Measurements from ENCODE around the gene MPC2.
"Not testable (repeated sequence)": the region's sequence is repeated elsewhere in the genome, so short reads cannot be mapped to it uniquely, and the experiment has no call there.

The MPC2 gene

GRCh38 chr1:167887187-167887586 lies 49.7 kb downstream of the MPC2 start:
- not testable (repeated sequence) for H2AFZ ChIP-seq (ENCODE audit: insufficient read depth, low read length, poor library complexity); H3K27me3 ChIP-seq (ENCODE audit: insufficient read depth, low read length); H3K4me3 ChIP-seq (ENCODE audit: low read depth, low read length); H3K79me1 ChIP-seq (ENCODE audit: low read length); H3K79me2 ChIP-seq (ENCODE audit: control insufficient read depth, insufficient read depth, low read length, poor library complexity); H3K36me3 ChIP-seq (ENCODE audit: control insufficient read depth in 1 of 2, insufficient read depth in 2 of 2, low read length in 2 of 2); H2BK120ac ChIP-seq (ENCODE audit: insufficient read depth, low read length, poor library complexity); H3K27ac ChIP-seq (ENCODE audit: low read depth, low read length); H2AK5ac ChIP-seq (ENCODE audit: low read length); H4K91ac ChIP-seq (ENCODE audit: low read depth, low read length); H2BK12ac ChIP-seq (ENCODE audit: low read length); H3K4me1 ChIP-seq (ENCODE audit: control insufficient read depth in 1 of 2, insufficient read depth in 2 of 2, low read length in 2 of 2); H4K8ac ChIP-seq (ENCODE audit: low read depth, low read length); H3K9me3 ChIP-seq (ENCODE audit: insufficient read depth, low read depth, low read length); H3K4ac ChIP-seq (ENCODE audit: low read depth, low read length); H3K4me2 ChIP-seq (ENCODE audit: low read length); H3K9ac ChIP-seq (ENCODE audit: low read length); DNase-seq; H3K23ac ChIP-seq (ENCODE audit: low read length); H3K14ac ChIP-seq (ENCODE audit: low read length); H4K12ac ChIP-seq (ENCODE audit: low read depth, low read length); H2BK5ac ChIP-seq (ENCODE audit: low read depth, low read length, poor library complexity); H3K18ac ChIP-seq (ENCODE audit: low read length)
- WGBS (ENCODE audit: extremely low coverage, insufficient coverage, insufficient read length): no CpG with 5 or more reads among the region's 2 CpGs

GRCh38 chr1:167882376-167882775 lies 54.5 kb downstream of the MPC2 start:
- no peak overlapping the region for H3K23ac ChIP-seq (ENCODE audit: low read length)
- no peak overlapping the region for H2AK5ac ChIP-seq (ENCODE audit: low read length)
- H2AFZ ChIP-seq (ENCODE audit: insufficient read depth, low read length, poor library complexity): no peak overlapping the region
- H3K4me3 ChIP-seq (ENCODE audit: low read depth, low read length): no peak overlapping the region
- no peak overlapping the region for H4K91ac ChIP-seq (ENCODE audit: low read depth, low read length)
- H3K9me3 ChIP-seq (ENCODE audit: insufficient read depth, low read depth, low read length): no peaks in the 10 kb centered on the region
- peaks cover 2% of the 10 kb centered on the region for H3K79me1 ChIP-seq (ENCODE audit: low read length)
- H2BK120ac ChIP-seq (ENCODE audit: insufficient read depth, low read length, poor library complexity): no peak overlapping the region
- H3K4me2 ChIP-seq (ENCODE audit: low read length): no peak overlapping the region
- no peak for DNase-seq
- H3K27ac ChIP-seq (ENCODE audit: low read depth, low read length): no peak overlapping the region
- H3K14ac ChIP-seq (ENCODE audit: low read length): no peak overlapping the region
- H3K36me3 ChIP-seq (ENCODE audit: control insufficient read depth in 1 of 2, insufficient read depth in 2 of 2, low read length in 2 of 2): peaks cover 4 to 11% of the 10 kb centered on the region in 2 experiments
- no peak overlapping the region for H3K4ac ChIP-seq (ENCODE audit: low read depth, low read length)
- WGBS (ENCODE audit: extremely low coverage, insufficient coverage, insufficient read length): no CpG with 5 or more reads among the region's 8 CpGs
- H2BK12ac ChIP-seq (ENCODE audit: low read length): no peak overlapping the region
- H4K12ac ChIP-seq (ENCODE audit: low read depth, low read length): no peak overlapping the region
- no peak overlapping the region for H2BK5ac ChIP-seq (ENCODE audit: low read depth, low read length, poor library complexity)
- peaks cover 0 to 3% of the 10 kb centered on the region in 2 experiments for H3K4me1 ChIP-seq (ENCODE audit: control insufficient read depth in 1 of 2, insufficient read depth in 2 of 2, low read length in 2 of 2)
- no peaks in the 10 kb centered on the region for H3K27me3 ChIP-seq (ENCODE audit: insufficient read depth, low read length)
- no peak overlapping the region for H4K8ac ChIP-seq (ENCODE audit: low read depth, low read length)
- no peak overlapping the region for H3K9ac ChIP-seq (ENCODE audit: low read length)
- peaks cover 3% of the 10 kb centered on the region for H3K79me2 ChIP-seq (ENCODE audit: control insufficient read depth, insufficient read depth, low read length, poor library complexity)
- no peak overlapping the region for H3K18ac ChIP-seq (ENCODE audit: low read length)

- no peak overlapping the region for H4K91ac ChIP-seq (ENCODE audit: low read depth, low read length)
- H3K14ac ChIP-seq (ENCODE audit: low read length): no peak overlapping the region
- no peak overlapping the region for H2BK5ac ChIP-seq (ENCODE audit: low read depth, low read length, poor library complexity)
- peaks cover 4% of the 10 kb centered on the region for H3K79me2 ChIP-seq (ENCODE audit: control insufficient read depth, insufficient read depth, low read length, poor library complexity)
- no peak overlapping the region for H4K8ac ChIP-seq (ENCODE audit: low read depth, low read length)
- no peak overlapping the region for H3K23ac ChIP-seq (ENCODE audit: low read length)
- no peaks in the 10 kb centered on the region for H3K27me3 ChIP-seq (ENCODE audit: insufficient read depth, low read length)
- DNase-seq: no peak
- H3K79me1 ChIP-seq (ENCODE audit: low read length): peaks cover 2% of the 10 kb centered on the region
- no peak overlapping the region for H3K18ac ChIP-seq (ENCODE audit: low read length)
- H3K4ac ChIP-seq (ENCODE audit: low read depth, low read length): peak overlapping the region; percentile 76
- H3K4me1 ChIP-seq (ENCODE audit: control insufficient read depth in 1 of 2, insufficient read depth in 2 of 2, low read length in 2 of 2): peaks cover 0 to 3% of the 10 kb centered on the region in 2 experiments
- H2AFZ ChIP-seq (ENCODE audit: insufficient read depth, low read length, poor library complexity): no peak overlapping the region
- H4K12ac ChIP-seq (ENCODE audit: low read depth, low read length): no peak overlapping the region
- peaks cover 4 to 11% of the 10 kb centered on the region in 2 experiments for H3K36me3 ChIP-seq (ENCODE audit: control insufficient read depth in 1 of 2, insufficient read depth in 2 of 2, low read length in 2 of 2)
- no peak overlapping the region for H3K9ac ChIP-seq (ENCODE audit: low read length)
- no peak overlapping the region for H3K4me2 ChIP-seq (ENCODE audit: low read length)
- no CpG with 5 or more reads among the region's 3 CpGs for WGBS (ENCODE audit: extremely low coverage, insufficient coverage, insufficient read length)
- H2BK12ac ChIP-seq (ENCODE audit: low read length): no peak overlapping the region
- H2BK120ac ChIP-seq (ENCODE audit: insufficient read depth, low read length, poor library complexity): no peak overlapping the region
- H3K4me3 ChIP-seq (ENCODE audit: low read depth, low read length): no peak overlapping the region
- no peak overlapping the region for H2AK5ac ChIP-seq (ENCODE audit: low read length)
- no peak overlapping the region for H3K27ac ChIP-seq (ENCODE audit: low read depth, low read length)
- H3K9me3 ChIP-seq (ENCODE audit: insufficient read depth, low read depth, low read length): no peaks in the 10 kb centered on the region
These were observed 55.1 kb downstream of the MPC2 start for GRCh38 chr1:167881786-167882185.

GRCh38 chr1:167881069-167881468 lies 55.8 kb downstream of the MPC2 start:
- Histone ChIP-seq H3K4me1 (ENCODE audit: control insufficient read depth in 1 of 2, insufficient read depth in 2 of 2, low read length in 2 of 2) (peaks cover 0 to 3% of the 10 kb centered on the region in 2 experiments), H2AK5ac (ENCODE audit: low read length) (no peak overlapping the region), H2BK12ac (ENCODE audit: low read length) (no peak overlapping the region), H2BK5ac (ENCODE audit: low read depth, low read length, poor library complexity) (no peak overlapping the region), H3K4me3 (ENCODE audit: low read depth, low read length) (no peak overlapping the region), H4K91ac (ENCODE audit: low read depth, low read length) (no peak overlapping the region), H3K36me3 (ENCODE audit: control insufficient read depth in 1 of 2, insufficient read depth in 2 of 2, low read length in 2 of 2) (peaks cover 8 to 11% of the 10 kb centered on the region in 2 experiments), H3K4ac (ENCODE audit: low read depth, low read length) (peak overlapping the region; percentile 46), H2BK120ac (ENCODE audit: insufficient read depth, low read length, poor library complexity) (no peak overlapping the region), H2AFZ (ENCODE audit: insufficient read depth, low read length, poor library complexity) (no peak overlapping the region), H3K27ac (ENCODE audit: low read depth, low read length) (no peak overlapping the region), H4K12ac (ENCODE audit: low read depth, low read length) (no peak overlapping the region), H3K14ac (ENCODE audit: low read length) (no peak overlapping the region), H3K23ac (ENCODE audit: low read length) (no peak overlapping the region), H3K4me2 (ENCODE audit: low read length) (no peak overlapping the region), H3K9ac (ENCODE audit: low read length) (no peak overlapping the region), H4K8ac (ENCODE audit: low read depth, low read length) (no peak overlapping the region), H3K27me3 (ENCODE audit: insufficient read depth, low read length) (no peaks in the 10 kb centered on the region), H3K79me1 (ENCODE audit: low read length) (peaks cover 2% of the 10 kb centered on the region), H3K9me3 (ENCODE audit: insufficient read depth, low read depth, low read length) (no peaks in the 10 kb centered on the region), H3K18ac (ENCODE audit: low read length) (no peak overlapping the region), H3K79me2 (ENCODE audit: control insufficient read depth, insufficient read depth, low read length, poor library complexity) (peaks cover 8% of the 10 kb centered on the region)
- DNase-seq: peak in 1 of 2 donors; percentile 56
